ENCODE results near the gene LASP1.
"Not testable (repeated sequence)": the region's sequence is repeated elsewhere in the genome, so short reads cannot be mapped to it uniquely, and the experiment has no call there.

Gene LASP1

GRCh38 chr17:38940404-38940803 lies 70.5 kb downstream of the LASP1 start:
- DNase-seq (ENCODE audit: low read depth), result no peak

GRCh38 chr17:38942696-38943334 lies 73.0 kb downstream of the LASP1 start:
- DNase-seq (ENCODE audit: low read depth), result no peak

- DNase-seq (ENCODE audit: low read depth), result no peak
These were observed 73.7 kb downstream of the LASP1 start for GRCh38 chr17:38943607-38944006.

- DNase-seq (ENCODE audit: low read depth), result no peak
These were observed 77.3 kb downstream of the LASP1 start for GRCh38 chr17:38947189-38947588.

- not testable (repeated sequence) for DNase-seq (ENCODE audit: low read depth)
These were observed 83.9 kb downstream of the LASP1 start for GRCh38 chr17:38953800-38954199.

GRCh38 chr17:38958326-38958725 lies 88.5 kb downstream of the LASP1 start:
- no peak for DNase-seq (ENCODE audit: low read depth)

GRCh38 chr17:38958756-38959155 lies 88.9 kb downstream of the LASP1 start:
- no peak for DNase-seq (ENCODE audit: low read depth)

GRCh38 chr17:38959508-38959907 lies 89.7 kb downstream of the LASP1 start:
- no peak for DNase-seq (ENCODE audit: low read depth)

GRCh38 chr17:38960402-38960801 lies 90.5 kb downstream of the LASP1 start:
- DNase-seq (ENCODE audit: low read depth), result no peak

GRCh38 chr17:38961413-38961812 lies 91.6 kb downstream of the LASP1 start:
- DNase-seq (ENCODE audit: low read depth), result no peak

GRCh38 chr17:38967290-38967738 lies 97.5 kb downstream of the LASP1 start, which contains the start of gene FBXO47:
Gene FBXO47 (minus strand): TSS chr17:38967403. CDS start chr17:38963025, 4,378 bp downstream.
- peak; percentile 56 for DNase-seq (ENCODE audit: low read depth)

GRCh38 chr17:38969281-38969680 lies 99.4 kb downstream of the LASP1 start:
- no peak for DNase-seq (ENCODE audit: low read depth)

GRCh38 chr17:38970128-38970527 lies 100.3 kb downstream of the LASP1 start:
- no peak for DNase-seq (ENCODE audit: low read depth)

GRCh38 chr17:38970804-38971203 lies 100.9 kb downstream of the LASP1 start:
- DNase-seq (ENCODE audit: low read depth), result no peak
